ENCODE measurements around the gene ZNF124. TPM values are rescaled to one million over a fixed set of nuclear protein-coding genes. Genes with fewer than 3 reads are reported as not detected.
A peak's percentile ranks its signal among the peaks of the same experiment; 100 is the strongest.
"Not testable (repeated sequence)": the region's sequence is repeated elsewhere in the genome, so short reads cannot be mapped to it uniquely, and the experiment has no call there.

Gene ZNF124
- total and polyA plus RNA-seq, 2 experiments from 2014 or later = 23.2 to 43.9 TPM

- Mint-ChIP-seq H3K27me3 (ENCODE audit: insufficient read depth, low read depth, poor library complexity) (peaks cover 2% of the 10 kb centered on the region), H3K4me1 (peaks cover 2% of the 10 kb centered on the region; the same call in 2 of the 3 replicates), H3K36me3 (ENCODE audit: low read depth) (peaks cover 90% of the 10 kb centered on the region), H3K27ac (no peak overlapping the region), H3K9me3 (peaks cover 67% of the 10 kb centered on the region), H3K4me3 (no peak overlapping the region)
- Histone ChIP-seq H3K9me2 (ENCODE audit: insufficient read depth) (no peaks in the 10 kb centered on the region), H4K20me1 (replicated peaks; ENCODE audit: insufficient read depth) (peaks cover 19% of the 10 kb centered on the region), H3K79me2 (replicated peaks; ENCODE audit: insufficient read depth) (peaks cover 50% of the 10 kb centered on the region), H3F3A (replicated peaks; ENCODE audit: low read depth) (0 out of 2 replicates have a peak, but pooled peaks cover 2% of the 10 kb centered on the region), H3K27me3 (ENCODE audit: insufficient read depth) (no peaks in the 10 kb centered on the region), H3K27ac (ENCODE audit: low read depth) (no peak overlapping the region), H3K4me2 (no peak overlapping the region), H3K4me3 (no peak overlapping the region), H2AFZ (no peak overlapping the region), H3K4me1 (ENCODE audit: insufficient read depth) (no peaks in the 10 kb centered on the region), H3K36me3 (ENCODE audit: insufficient read depth) (peaks cover 8% of the 10 kb centered on the region)
- ATAC-seq (no peak), DNase-seq (ENCODE audit: low spot score) (no peak)
- TF ChIP-seq, protein P1, sequence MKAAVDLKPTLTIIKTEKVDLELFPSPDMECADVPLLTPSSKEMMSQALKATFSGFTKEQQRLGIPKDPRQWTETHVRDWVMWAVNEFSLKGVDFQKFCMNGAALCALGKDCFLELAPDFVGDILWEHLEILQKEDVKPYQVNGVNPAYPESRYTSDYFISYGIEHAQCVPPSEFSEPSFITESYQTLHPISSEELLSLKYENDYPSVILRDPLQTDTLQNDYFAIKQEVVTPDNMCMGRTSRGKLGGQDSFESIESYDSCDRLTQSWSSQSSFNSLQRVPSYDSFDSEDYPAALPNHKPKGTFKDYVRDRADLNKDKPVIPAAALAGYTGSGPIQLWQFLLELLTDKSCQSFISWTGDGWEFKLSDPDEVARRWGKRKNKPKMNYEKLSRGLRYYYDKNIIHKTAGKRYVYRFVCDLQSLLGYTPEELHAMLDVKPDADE (IDR thresholded peaks at IDR 0.05) = no peak
Measured at GRCh38 chr1:247147781-247148180, 24.0 kb downstream of the ZNF124 start.

- DNase-seq (ENCODE audit: low spot score); H3K9me2 ChIP-seq (ENCODE audit: insufficient read depth); H3K27me3 ChIP-seq (ENCODE audit: insufficient read depth); H2AFZ ChIP-seq; H3K36me3 ChIP-seq (ENCODE audit: insufficient read depth); ATAC-seq; H3K4me3 Mint-ChIP-seq; H3K27ac Mint-ChIP-seq; H3K4me2 ChIP-seq; H3K4me1 ChIP-seq (ENCODE audit: insufficient read depth); H3K4me1 Mint-ChIP-seq; H3K27ac ChIP-seq (ENCODE audit: low read depth); H3F3A ChIP-seq (replicated peaks; ENCODE audit: low read depth); H3K4me3 ChIP-seq; H3K27me3 Mint-ChIP-seq (ENCODE audit: insufficient read depth, low read depth, poor library complexity): not testable (repeated sequence)
- Mint-ChIP-seq H3K36me3 (ENCODE audit: low read depth) (peaks cover 91% of the 10 kb centered on the region), H3K9me3 (peaks cover 68% of the 10 kb centered on the region)
- H4K20me1 ChIP-seq (replicated peaks; ENCODE audit: insufficient read depth) = peaks cover 19% of the 10 kb centered on the region
- peaks cover 49% of the 10 kb centered on the region for H3K79me2 ChIP-seq (replicated peaks; ENCODE audit: insufficient read depth)
Measured at GRCh38 chr1:247147120-247147519, 24.7 kb downstream of the ZNF124 start.

- Mint-ChIP-seq H3K4me3 (no peak overlapping the region), H3K27ac (no peak overlapping the region), H3K36me3 (ENCODE audit: low read depth) (peaks cover 92% of the 10 kb centered on the region), H3K9me3 (peaks cover 70% of the 10 kb centered on the region), H3K4me1 (peaks cover 2% of the 10 kb centered on the region; the same call in 2 of the 3 replicates), H3K27me3 (ENCODE audit: insufficient read depth, low read depth, poor library complexity) (no peaks in the 10 kb centered on the region)
- DNase-seq (ENCODE audit: low spot score) (peak; percentile 76), ATAC-seq (peak; percentile 65)
- peaks cover 19% of the 10 kb centered on the region for H4K20me1 ChIP-seq (replicated peaks; ENCODE audit: insufficient read depth)
- TF ChIP-seq NANOG (IDR thresholded peaks at IDR 0.05; ENCODE audit: borderline replicate concordance) = no peak
- TF ChIP-seq ZNF462 (CRISPR knock-in tag; IDR thresholded peaks at IDR 0.05) = no peak
- TF ChIP-seq, protein P2, sequence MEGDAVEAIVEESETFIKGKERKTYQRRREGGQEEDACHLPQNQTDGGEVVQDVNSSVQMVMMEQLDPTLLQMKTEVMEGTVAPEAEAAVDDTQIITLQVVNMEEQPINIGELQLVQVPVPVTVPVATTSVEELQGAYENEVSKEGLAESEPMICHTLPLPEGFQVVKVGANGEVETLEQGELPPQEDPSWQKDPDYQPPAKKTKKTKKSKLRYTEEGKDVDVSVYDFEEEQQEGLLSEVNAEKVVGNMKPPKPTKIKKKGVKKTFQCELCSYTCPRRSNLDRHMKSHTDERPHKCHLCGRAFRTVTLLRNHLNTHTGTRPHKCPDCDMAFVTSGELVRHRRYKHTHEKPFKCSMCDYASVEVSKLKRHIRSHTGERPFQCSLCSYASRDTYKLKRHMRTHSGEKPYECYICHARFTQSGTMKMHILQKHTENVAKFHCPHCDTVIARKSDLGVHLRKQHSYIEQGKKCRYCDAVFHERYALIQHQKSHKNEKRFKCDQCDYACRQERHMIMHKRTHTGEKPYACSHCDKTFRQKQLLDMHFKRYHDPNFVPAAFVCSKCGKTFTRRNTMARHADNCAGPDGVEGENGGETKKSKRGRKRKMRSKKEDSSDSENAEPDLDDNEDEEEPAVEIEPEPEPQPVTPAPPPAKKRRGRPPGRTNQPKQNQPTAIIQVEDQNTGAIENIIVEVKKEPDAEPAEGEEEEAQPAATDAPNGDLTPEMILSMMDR (conservative IDR thresholded peaks at IDR 0.05; ENCODE audit: low read depth in 2 of 2) = peak; percentile 76 to 86
- H3K36me3 ChIP-seq (ENCODE audit: insufficient read depth) = peaks cover 8% of the 10 kb centered on the region; the same call in 1 of the 2 replicates
- no peak overlapping the region for H3K4me3 ChIP-seq
- peaks cover 49% of the 10 kb centered on the region for H3K79me2 ChIP-seq (replicated peaks; ENCODE audit: insufficient read depth)
- no peaks in the 10 kb centered on the region for H3K9me2 ChIP-seq (ENCODE audit: insufficient read depth)
- no peaks in the 10 kb centered on the region for H3K27me3 ChIP-seq (ENCODE audit: insufficient read depth)
- no peaks in the 10 kb centered on the region for H3K4me1 ChIP-seq (ENCODE audit: insufficient read depth)
- no peak overlapping the region for H3K27ac ChIP-seq (ENCODE audit: low read depth)
- H2AFZ ChIP-seq = no peak overlapping the region
- no peak overlapping the region for H3K4me2 ChIP-seq
- 0 out of 2 replicates have a peak, but pooled peaks cover 2% of the 10 kb centered on the region for H3F3A ChIP-seq (replicated peaks; ENCODE audit: low read depth)
Measured at GRCh38 chr1:247146671-247147070, 25.1 kb downstream of the ZNF124 start.

Measured in GM23338 (cell line).